Measurements from ENCODE around the gene GLOD5. TPM values are rescaled to one million over a fixed set of nuclear protein-coding genes. Genes with fewer than 3 reads are reported as not detected.

The GLOD5 gene
- 1 to 10 TPM; 4.0 to 9.0 TPM for total RNA-seq

DNA sequence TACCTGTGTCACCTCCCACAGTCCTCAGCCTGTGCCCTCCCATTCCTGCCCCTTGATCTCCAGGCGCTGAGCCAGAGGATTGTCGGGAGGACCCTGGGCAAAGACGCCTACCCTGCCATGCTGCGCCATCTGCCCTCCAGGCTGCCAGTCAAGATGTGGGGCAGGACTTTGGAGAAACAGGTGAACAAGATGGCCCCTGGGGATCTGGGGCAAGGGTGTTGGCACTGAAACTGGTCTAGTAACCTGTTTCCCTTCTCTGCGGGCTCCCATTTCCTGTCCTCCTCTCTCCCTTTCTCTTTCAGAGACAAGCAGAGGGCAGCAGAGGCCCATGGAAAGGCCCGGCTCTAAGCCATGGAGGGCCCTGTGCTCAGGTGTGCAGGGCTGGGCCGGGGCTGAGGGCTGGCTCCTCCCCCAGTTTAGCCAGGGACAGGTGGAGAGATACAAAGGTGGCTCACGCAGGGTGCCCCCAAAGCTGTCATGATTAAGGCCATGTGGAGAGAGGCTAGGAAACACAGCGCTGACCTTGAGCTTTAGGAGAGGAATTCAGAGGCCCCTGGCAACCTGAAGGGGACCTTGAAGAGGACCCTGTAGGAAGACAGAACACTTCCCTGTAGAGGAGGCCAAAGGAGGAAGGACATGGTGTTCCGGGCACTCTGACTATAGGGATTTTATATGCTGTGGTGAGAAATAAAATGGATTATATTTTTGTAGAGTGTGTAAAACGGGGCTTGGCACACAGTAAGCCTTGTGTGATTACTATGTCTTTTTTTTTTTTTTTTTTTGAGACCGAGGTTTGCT, at the start of gene GLOD5:
Gene GLOD5 (plus strand): TSS at position 74 of the 798 bp plus-strand sequence. CDS start 44 bp downstream, at position 118.
- H3K4me3 ChIP-seq, result no peak within 1 kb of the TSS
- no peaks in the 10 kb centered on the region for H3K36me3 ChIP-seq
- peak within 1 kb of the TSS in 1 of 2 donors; percentile 31 for H3K9ac ChIP-seq (ENCODE audit: low read depth in 2 of 2, low read length in 2 of 2)
- H3K9me3 ChIP-seq, result no peaks in the 10 kb centered on the region
- peak within 1 kb of the TSS; percentile 50 for H3K27ac ChIP-seq
- no peaks in the 10 kb centered on the region for H3K4me1 ChIP-seq
- no peaks in the 10 kb centered on the region for H3K27me3 ChIP-seq
- peak; percentile 75 for DNase-seq
- TF ChIP-seq, protein P1, sequence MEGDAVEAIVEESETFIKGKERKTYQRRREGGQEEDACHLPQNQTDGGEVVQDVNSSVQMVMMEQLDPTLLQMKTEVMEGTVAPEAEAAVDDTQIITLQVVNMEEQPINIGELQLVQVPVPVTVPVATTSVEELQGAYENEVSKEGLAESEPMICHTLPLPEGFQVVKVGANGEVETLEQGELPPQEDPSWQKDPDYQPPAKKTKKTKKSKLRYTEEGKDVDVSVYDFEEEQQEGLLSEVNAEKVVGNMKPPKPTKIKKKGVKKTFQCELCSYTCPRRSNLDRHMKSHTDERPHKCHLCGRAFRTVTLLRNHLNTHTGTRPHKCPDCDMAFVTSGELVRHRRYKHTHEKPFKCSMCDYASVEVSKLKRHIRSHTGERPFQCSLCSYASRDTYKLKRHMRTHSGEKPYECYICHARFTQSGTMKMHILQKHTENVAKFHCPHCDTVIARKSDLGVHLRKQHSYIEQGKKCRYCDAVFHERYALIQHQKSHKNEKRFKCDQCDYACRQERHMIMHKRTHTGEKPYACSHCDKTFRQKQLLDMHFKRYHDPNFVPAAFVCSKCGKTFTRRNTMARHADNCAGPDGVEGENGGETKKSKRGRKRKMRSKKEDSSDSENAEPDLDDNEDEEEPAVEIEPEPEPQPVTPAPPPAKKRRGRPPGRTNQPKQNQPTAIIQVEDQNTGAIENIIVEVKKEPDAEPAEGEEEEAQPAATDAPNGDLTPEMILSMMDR (IDR thresholded peaks at IDR 0.05), result peak; percentile 23
- intact Hi-C loops (cut with DNase I), result no loop called here

DNA sequence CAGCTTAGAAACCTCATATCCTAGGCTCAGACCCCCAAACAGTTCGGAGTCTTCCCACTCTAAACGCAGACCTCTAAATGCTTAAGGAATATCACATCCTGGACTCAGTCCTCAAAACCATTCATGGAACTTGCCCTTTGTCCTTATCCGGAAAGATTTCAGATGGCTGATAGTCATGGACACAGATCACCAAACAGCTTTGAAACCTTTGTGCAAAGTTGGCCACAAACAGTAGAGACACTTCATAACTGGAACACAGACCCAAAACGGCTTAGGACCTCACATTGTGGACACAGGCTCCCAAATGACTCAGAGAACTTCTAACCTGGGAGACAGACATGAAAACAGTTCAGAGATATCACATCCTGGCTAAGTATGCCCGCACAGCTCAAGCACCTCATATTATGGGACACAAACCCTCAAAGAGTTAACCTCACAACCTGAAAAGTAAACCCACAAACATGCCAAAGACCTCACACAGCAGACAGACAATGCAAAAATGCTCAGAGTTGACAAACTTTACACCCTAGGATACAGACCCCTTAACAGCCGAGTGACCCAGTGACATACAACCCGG, 49.5 kb upstream of the GLOD5 start:
- Histone ChIP-seq H3K27ac (no peak overlapping the region), H3K4me3 (no peak overlapping the region), H3K9me3 (no peaks in the 10 kb centered on the region), H3K9ac (ENCODE audit: low read depth in 2 of 2, low read length in 2 of 2) (no peak overlapping the region), H3K4me1 (no peaks in the 10 kb centered on the region), H3K27me3 (no peaks in the 10 kb centered on the region), H3K36me3 (no peaks in the 10 kb centered on the region)
- TF ChIP-seq, protein P1 (IDR thresholded peaks at IDR 0.05), result no peak
- no peak for DNase-seq
- intact Hi-C loops (cut with DNase I), result no loop called here

DNA sequence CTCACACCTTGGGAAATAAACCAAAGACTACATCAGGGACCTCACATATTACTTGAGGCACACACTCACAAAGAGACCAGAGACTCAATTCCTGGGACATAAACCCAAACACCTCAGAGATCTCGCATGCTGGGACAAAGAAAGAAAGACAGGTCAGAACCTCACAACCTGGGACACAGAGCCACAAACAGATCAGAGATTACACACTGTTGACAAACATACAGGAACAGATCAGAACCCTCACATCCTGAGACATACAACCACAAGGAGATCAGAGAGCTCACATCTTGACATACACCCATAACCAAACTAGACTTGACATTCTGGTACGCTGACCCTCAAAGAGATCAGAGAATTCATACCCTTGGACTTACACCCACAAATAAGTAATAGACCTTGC, 47.7 kb upstream of the GLOD5 start:
- DNase-seq, result no peak
- intact Hi-C loops (cut with DNase I), result no loop called here
- Histone ChIP-seq H3K36me3 (no peaks in the 10 kb centered on the region), H3K27me3 (no peaks in the 10 kb centered on the region), H3K9ac (ENCODE audit: low read depth in 2 of 2, low read length in 2 of 2) (no peak overlapping the region), H3K4me3 (no peak overlapping the region), H3K9me3 (no peaks in the 10 kb centered on the region), H3K4me1 (no peaks in the 10 kb centered on the region), H3K27ac (no peak overlapping the region)
- TF ChIP-seq, protein P1 (IDR thresholded peaks at IDR 0.05), result no peak

DNA sequence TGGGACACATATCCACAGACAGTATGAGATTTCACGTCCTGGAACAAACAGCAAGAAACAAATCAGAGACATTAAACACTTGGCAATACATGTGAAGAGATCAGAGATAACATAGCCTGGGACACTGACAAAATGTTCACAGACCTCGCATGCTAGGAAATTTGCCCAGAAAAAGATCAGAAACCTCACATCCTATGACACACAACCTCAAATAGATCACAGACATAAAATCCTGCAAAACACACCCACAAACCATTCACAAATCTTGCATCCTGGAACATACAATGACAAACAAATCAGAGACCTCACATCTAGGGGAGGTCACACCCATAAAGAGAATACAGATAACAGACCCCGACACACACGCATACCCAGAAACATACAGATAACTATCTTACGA, 47.0 kb upstream of the GLOD5 start:
- Histone ChIP-seq H3K4me3 (no peak overlapping the region), H3K9ac (ENCODE audit: low read depth in 2 of 2, low read length in 2 of 2) (no peak overlapping the region), H3K9me3 (no peaks in the 10 kb centered on the region), H3K36me3 (no peaks in the 10 kb centered on the region), H3K27me3 (no peaks in the 10 kb centered on the region), H3K27ac (no peak overlapping the region), H3K4me1 (no peaks in the 10 kb centered on the region)
- TF ChIP-seq, protein P1 (IDR thresholded peaks at IDR 0.05), result no peak
- intact Hi-C loops (cut with DNase I), result no loop called here
- DNase-seq, result no peak

DNA sequence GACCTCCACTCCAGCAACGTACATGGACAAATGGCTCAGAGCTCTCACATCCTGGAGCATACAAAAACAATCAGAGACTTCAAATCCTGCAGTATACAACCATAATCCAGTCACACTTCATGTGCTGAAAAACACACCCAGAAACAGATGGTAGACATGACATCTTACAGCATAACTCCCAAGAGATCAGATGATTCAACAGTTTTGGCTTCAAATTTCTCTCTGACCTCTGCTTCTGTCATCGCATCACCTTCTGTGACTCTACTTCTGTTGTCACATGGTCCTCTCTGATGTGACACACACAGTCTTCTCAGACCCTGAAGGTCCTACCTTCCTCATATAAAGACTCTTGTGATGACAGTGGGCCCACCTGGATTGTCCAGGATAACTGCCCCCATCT, 46.5 kb upstream of the GLOD5 start:
- no peaks in the 10 kb centered on the region for H3K9me3 ChIP-seq
- no peaks in the 10 kb centered on the region for H3K36me3 ChIP-seq
- no peaks in the 10 kb centered on the region for H3K4me1 ChIP-seq
- intact Hi-C loops (cut with DNase I), result no loop called here
- no peak overlapping the region for H3K27ac ChIP-seq
- H3K4me3 ChIP-seq, result no peak overlapping the region
- H3K9ac ChIP-seq (ENCODE audit: low read depth in 2 of 2, low read length in 2 of 2), result no peak overlapping the region
- TF ChIP-seq, protein P1 (IDR thresholded peaks at IDR 0.05), result no peak
- no peaks in the 10 kb centered on the region for H3K27me3 ChIP-seq
- no peak for DNase-seq
